Pancreas (tissue), 10 donors: Measurements from ENCODE around the gene CSF1. TPM values are rescaled to one million over a fixed set of nuclear protein-coding genes. Genes with fewer than 3 reads are reported as not detected.

Experiments
- ATAC-seq, 4 donors: fragments of 200-7000 bp; cut with Tn5 transposase; one replicate each; pipeline versions ENCODE4 v1.8.0 to v1.9.1; 2020; ENCODE audit warnings: mild to moderate bottlenecking in 4 of 4, moderate library complexity in 4 of 4
- DNase-seq, 6 donors: peaks; one replicate each; pipeline ENCODE4 v3.0.0-alpha.2; 2020
- FAIRE-seq: peaks from 2 replicates; lab custom pipeline; 2012; peaks lifted over from hg19 to GRCh38; lab: Jason Lieb, UNC
- H3K27ac ChIP-seq, 4 donors: fragments of 200-600 bp; sonication (generic); 1 replicate in 3 of 4; 2 replicates in 1 of 4; pipeline versions ENCODE4 v1.5.0 to v1.8.0; 2020
- H3K27me3 ChIP-seq, 4 donors: fragments of 200-600 bp; one replicate each; pipeline ENCODE4 v1.8.0; 2021
- H3K36me3 ChIP-seq, 3 donors: fragments of 200-600 bp; sonication (generic) in 1 of 3; one replicate each; pipeline versions ENCODE4 v1.5.0 to v1.8.0; 2020 to 2021
- H3K4me1 ChIP-seq, 3 donors: fragments of 200-600 bp; one replicate each; pipeline ENCODE4 v1.8.0; 2021
- H3K4me3 ChIP-seq, 4 donors: fragments of 200-600 bp; sonication (generic) in 2 of 4; one replicate each; pipeline versions ENCODE4 v1.5.0 to v1.8.0; 2020 to 2021
- H3K9me3 ChIP-seq, 4 donors: fragments of 200-600 bp; one replicate each; pipeline ENCODE4 v1.8.0; 2021
- WGBS, 2 donors: extraction: QIAGEN DNeasy Blood & Tissue Kit; methylation state at CpG; one replicate each; pipeline ENCODE4 v1.1.7; 2013; 5-methylcytosine and 5-hydroxymethylcytosine counted together
- intact Hi-C, 3 donors: fragments of 100-400 bp; cut with DNase I; formaldehyde crosslinking; loops; one replicate each; pipeline versions ENCODE4 v1.11.1 to v1.14.2; 2022
- polyA plus RNA-seq, 2 donors: library from polyadenylated mRNA; stranded (reverse); fragments of 200-250 nt; gene quantifications; one replicate each; pipeline ENCODE4 v1.2.3, GENCODE V29; 2013
- total RNA-seq, 6 donors: library from RNA; stranded (reverse); fragmentation: NEBNext Ultra II Directional in 4 of 6; extraction: Animal tissue kit (Norgen Biotek cat#: 25700) in 4 of 6; gene quantifications; one replicate each; pipeline versions ENCODE4 v1.2.1 to v1.2.4, GENCODE V29; 2021 to 2023
- TF ChIP-seq, protein P1 (sequence below), 4 donors: fragments of 200-600 bp; sonication (generic) in 3 of 4; IDR thresholded peaks; one replicate each; pipeline versions ENCODE4 v1.5.0 to v1.8.0; 2021; ENCODE audit warnings: antibody characterized with exemption in 4 of 4
- donor health status: healthy with polysubstance abuse.
- donor health status: DM: no; HTN: no; CAD: no; lungs with moderate emphysema.
- donor health status: DM: no; HTN: no; CAD: no.
- donor health status: control.
- donor health status: control.
- donor health status: Bipolar disorder and iron deficiency.
- donor health status: DM: yes; HTN: yes; CAD: no.
- donor health status: DM: no; HTN: no; CAD: no.
- donor health status: DM: no; HTN: no; CAD: no.
- donor health status: DM: yes; HTN: yes; CAD: no.

CSF1 gene
- total and polyA plus RNA-seq, 8 donors, result 6.7 to 38.3 (median 15.6) TPM

DNA sequence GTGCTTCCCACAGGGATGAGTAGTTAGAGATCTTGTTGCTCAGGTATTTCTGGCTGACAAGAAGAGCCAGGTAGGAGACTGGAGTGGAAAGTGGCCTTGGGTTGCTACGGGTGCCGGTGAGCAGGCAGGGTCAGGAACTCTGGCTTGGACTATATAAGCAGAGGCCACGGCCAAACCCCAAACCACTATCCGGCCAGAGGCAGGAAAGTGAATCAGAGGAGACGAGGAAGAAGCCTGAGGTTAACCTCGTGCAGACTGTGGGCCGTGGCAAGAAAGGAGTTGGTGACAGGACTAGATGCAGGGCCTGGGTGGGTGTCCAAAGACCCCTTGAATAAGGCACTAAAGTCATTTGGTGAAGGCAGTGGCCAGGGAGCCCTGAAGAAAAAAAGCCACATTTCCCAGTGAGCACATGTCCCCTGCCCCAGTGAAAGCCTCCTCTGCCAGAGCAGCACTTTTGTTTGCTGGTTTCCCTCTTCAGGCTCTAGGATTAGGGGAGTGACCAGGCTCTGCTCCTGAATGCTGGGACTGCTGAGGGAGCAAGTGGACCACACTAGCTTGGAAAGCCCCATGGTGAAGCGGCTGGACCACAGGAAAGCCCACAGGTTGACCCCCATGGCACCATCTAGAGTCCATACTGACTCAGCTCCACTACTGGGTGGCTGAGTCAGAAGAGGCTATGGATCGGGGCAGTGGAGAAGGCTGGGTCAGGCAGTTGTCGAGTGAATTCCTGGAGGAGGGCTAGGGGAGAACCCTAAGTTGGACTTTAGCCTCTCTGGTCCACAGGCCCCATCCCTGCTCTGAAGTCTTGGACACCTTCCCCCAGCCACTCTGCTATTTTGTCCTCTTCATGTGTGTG lies 23.4 kb downstream of the CSF1 start:
- no peak for FAIRE-seq
- ATAC-seq, result peak in 2 of 4 donors; percentile 31 to 36
- DNase-seq, result peak in 1 of 6 donors; percentile 48
- no peaks in the 10 kb centered on the region for H3K36me3 ChIP-seq
- 79 to 80% methylated on average over 10 of the region's 10 CpGs for WGBS, 2 donors
- H3K4me3 ChIP-seq, result no peak overlapping the region
- peak overlapping the region in 3 of 4 donors; percentile 25 to 85 (median 85) for H3K27ac ChIP-seq
- H3K9me3 ChIP-seq, result no peaks in the 10 kb centered on the region
- H3K27me3 ChIP-seq, result no peaks in the 10 kb centered on the region
- H3K4me1 ChIP-seq, result peaks cover 18 to 44% (median 21%) of the 10 kb centered on the region in 3 donors
- TF ChIP-seq, protein P1, sequence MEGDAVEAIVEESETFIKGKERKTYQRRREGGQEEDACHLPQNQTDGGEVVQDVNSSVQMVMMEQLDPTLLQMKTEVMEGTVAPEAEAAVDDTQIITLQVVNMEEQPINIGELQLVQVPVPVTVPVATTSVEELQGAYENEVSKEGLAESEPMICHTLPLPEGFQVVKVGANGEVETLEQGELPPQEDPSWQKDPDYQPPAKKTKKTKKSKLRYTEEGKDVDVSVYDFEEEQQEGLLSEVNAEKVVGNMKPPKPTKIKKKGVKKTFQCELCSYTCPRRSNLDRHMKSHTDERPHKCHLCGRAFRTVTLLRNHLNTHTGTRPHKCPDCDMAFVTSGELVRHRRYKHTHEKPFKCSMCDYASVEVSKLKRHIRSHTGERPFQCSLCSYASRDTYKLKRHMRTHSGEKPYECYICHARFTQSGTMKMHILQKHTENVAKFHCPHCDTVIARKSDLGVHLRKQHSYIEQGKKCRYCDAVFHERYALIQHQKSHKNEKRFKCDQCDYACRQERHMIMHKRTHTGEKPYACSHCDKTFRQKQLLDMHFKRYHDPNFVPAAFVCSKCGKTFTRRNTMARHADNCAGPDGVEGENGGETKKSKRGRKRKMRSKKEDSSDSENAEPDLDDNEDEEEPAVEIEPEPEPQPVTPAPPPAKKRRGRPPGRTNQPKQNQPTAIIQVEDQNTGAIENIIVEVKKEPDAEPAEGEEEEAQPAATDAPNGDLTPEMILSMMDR (IDR thresholded peaks at IDR 0.05), result no peak
- intact Hi-C loops, result no loop called here

DNA sequence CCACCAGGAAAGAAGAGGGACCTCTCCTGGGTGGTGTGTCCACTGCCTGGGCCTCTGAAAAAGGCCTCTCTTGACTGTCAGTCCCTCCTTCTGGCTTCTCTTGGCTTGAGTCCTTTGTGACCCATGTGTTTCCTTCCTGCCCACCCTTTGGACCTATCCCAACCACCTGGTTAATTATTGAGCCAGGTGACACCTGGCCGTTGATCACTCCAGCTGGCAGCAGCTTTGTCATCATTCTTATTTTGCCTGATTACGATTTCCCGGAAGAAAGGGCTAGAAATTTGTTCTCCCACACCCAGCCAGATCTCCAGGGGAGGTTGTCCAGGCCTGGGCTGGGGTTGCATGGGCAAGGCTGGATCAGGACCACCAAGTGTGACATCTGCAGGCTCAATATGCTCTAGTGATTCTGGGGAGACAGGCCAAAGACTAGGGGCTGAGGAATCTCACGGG lies 24.8 kb downstream of the CSF1 start:
- 27 to 32% methylated on average over 4 of the region's 4 CpGs for WGBS, 2 donors
- Histone ChIP-seq H3K4me1 (peaks cover 18 to 42% (median 21%) of the 10 kb centered on the region in 3 donors), H3K27me3 (no peaks in the 10 kb centered on the region), H3K9me3 (no peaks in the 10 kb centered on the region), H3K36me3 (no peaks in the 10 kb centered on the region), H3K27ac (peak overlapping the region; percentile 43 to 85 (median 66)), H3K4me3 (no peak overlapping the region)
- TF ChIP-seq, protein P1 (IDR thresholded peaks at IDR 0.05), result no peak
- ATAC-seq (peak; percentile 36 to 85 (median 70)), FAIRE-seq (no peak), DNase-seq (peak in 4 of 6 donors; percentile 54 to 77 (median 70))
- intact Hi-C loops, result no loop called here

DNA sequence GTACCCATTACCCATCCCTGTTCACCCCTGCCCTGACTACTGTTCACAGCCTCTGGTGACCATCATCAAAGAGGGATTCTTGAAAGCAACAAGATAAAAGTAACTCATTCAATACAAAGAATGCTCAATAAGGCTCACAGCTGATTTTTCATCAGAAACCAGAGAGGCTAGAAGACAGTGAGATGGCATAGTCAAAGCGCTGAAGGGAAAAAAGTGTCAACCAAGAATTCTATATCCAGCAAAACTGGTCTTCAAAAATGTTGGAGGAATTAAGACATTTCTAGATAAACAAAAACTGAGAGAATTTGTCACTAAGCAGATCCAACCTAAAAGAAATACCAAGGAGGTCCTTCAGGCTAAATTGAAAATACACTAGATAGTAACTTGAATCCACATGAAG lies 27.1 kb downstream of the CSF1 start:
- no peaks in the 10 kb centered on the region for H3K9me3 ChIP-seq
- intact Hi-C loops, result no loop called here
- H3K27ac ChIP-seq, result no peak overlapping the region
- TF ChIP-seq, protein P1 (IDR thresholded peaks at IDR 0.05), result no peak
- H3K4me3 ChIP-seq, result no peak overlapping the region
- no peak for DNase-seq
- WGBS, 2 donors, result 94 to 97% methylated on average over 1 of the region's 1 CpG
- H3K27me3 ChIP-seq, result no peaks in the 10 kb centered on the region
- peaks cover 12 to 32% (median 14%) of the 10 kb centered on the region in 3 donors for H3K4me1 ChIP-seq
- H3K36me3 ChIP-seq, result no peaks in the 10 kb centered on the region
- FAIRE-seq, result no peak
- no peak for ATAC-seq

DNA sequence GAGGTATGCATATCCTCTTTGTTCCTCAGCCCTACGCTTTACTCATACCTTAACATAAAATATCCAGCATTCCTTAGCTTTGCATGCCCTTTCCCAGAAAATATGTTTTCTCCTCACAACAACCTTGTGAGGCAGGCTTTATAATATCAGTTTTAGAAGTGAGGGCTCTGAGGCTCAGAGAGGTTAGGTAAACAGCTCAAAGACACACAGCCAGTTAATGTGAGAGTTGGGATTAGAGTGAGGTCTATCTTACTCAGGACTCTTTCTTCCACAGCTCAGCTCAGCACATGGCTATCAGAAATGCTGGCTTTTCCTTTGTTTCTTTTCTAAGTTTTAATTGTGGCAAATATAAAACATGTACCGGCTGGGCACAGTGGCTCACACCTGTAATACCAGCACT lies 27.9 kb downstream of the CSF1 start:
- TF ChIP-seq, protein P1 (IDR thresholded peaks at IDR 0.05), result no peak
- FAIRE-seq (no peak), ATAC-seq (no peak), DNase-seq (no peak)
- no peaks in the 10 kb centered on the region for H3K36me3 ChIP-seq
- WGBS, 2 donors, result 96 to 98% methylated on average over 2 of the region's 2 CpGs
- no peak overlapping the region for H3K27ac ChIP-seq
- H3K4me1 ChIP-seq, result peaks cover 12 to 27% (median 14%) of the 10 kb centered on the region in 3 donors
- no peaks in the 10 kb centered on the region for H3K27me3 ChIP-seq
- H3K9me3 ChIP-seq, result no peaks in the 10 kb centered on the region
- no peak overlapping the region for H3K4me3 ChIP-seq
- intact Hi-C loops, result no loop called here

DNA sequence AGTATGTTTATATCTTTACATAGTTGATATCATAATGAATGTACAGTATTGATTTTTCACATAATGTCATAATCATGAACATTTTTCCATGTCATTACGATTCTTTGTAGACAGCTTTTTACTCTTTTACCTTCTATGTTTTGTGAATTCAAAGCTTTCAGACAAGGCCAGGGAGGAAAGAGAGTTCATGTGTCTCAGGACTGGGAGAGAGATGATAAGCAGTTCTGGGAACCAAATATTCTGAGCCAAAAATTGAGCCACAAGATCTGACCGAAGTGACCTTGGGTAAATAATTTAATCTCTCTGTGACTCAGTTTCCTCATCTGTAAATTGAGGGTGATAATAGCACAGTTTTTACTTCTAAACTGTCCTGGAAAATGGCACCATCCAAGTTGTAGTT lies 31.8 kb downstream of the CSF1 start:
- no peak overlapping the region for H3K4me3 ChIP-seq
- no peak for FAIRE-seq
- no peak overlapping the region for H3K27ac ChIP-seq
- peaks cover 0 to 13% (median 1%) of the 10 kb centered on the region in 3 donors for H3K4me1 ChIP-seq
- intact Hi-C loops, result no loop called here
- H3K36me3 ChIP-seq, result no peaks in the 10 kb centered on the region
- TF ChIP-seq, protein P1 (IDR thresholded peaks at IDR 0.05), result no peak
- WGBS, 2 donors, result 30 to 31% methylated on average over 2 of the region's 2 CpGs
- no peaks in the 10 kb centered on the region for H3K27me3 ChIP-seq
- no peak for DNase-seq
- no peaks in the 10 kb centered on the region for H3K9me3 ChIP-seq
- no peak for ATAC-seq
